IMR-90 (cell line): Measurements from ENCODE around the gene MCRS1. TPM values are rescaled to one million over a fixed set of nuclear protein-coding genes. Genes with fewer than 3 reads are reported as not detected.

Experiments
- ATAC-seq: fragments of 200-7000 bp; cut with Tn5 transposase; 2 replicates; pipeline ENCODE4 v1.9.1; 2020; ENCODE audit warnings: low read depth, mild to moderate bottlenecking, moderate library complexity
- BruUV-seq: library from RNA; stranded (reverse); fragments of 400-500 nt; replicated peaks from 2 replicates; lab custom pipeline; 2021; lab: Mats Ljungman, UMichigan
- CTCF ChIA-PET: fragments of 300-600 bp; formaldehyde crosslinking; extraction: SDS; loops from one replicate; lab custom pipeline; 2021; ENCODE audit warnings: antibody characterized with exemption; lab: Yijun Ruan, JAX
- POLR2A ChIA-PET: fragments of 300-600 bp; sonication (Branson Sonifier 250); formaldehyde crosslinking; loops from one replicate; lab custom pipeline; 2022; ENCODE audit warnings: antibody characterized with exemption; ENCODE audit not compliant: unreplicated experiment; lab: Charles Lee
- DNase-seq: peaks from one replicate; pipeline ENCODE4 v3.0.0; 2013
- H2AFZ ChIP-seq: replicated peaks from 2 replicates; pipeline ENCODE3; 2013; ENCODE audit warnings: low read length, mild to moderate bottlenecking; ENCODE audit not compliant: poor library complexity
- H2AK5ac ChIP-seq: 2 replicates; pipeline ENCODE4 v1.6.1; 2013; ENCODE audit warnings: low read depth, low read length, inconsistent platforms
- H2AK9ac ChIP-seq: replicated peaks from 2 replicates; pipeline ENCODE3; 2013; ENCODE audit warnings: mild to moderate bottlenecking, low read depth, low read length, moderate library complexity; ENCODE audit not compliant: poor library complexity
- H2BK120ac ChIP-seq: 2 replicates; pipeline ENCODE4 v1.6.1; 2013; ENCODE audit warnings: low read depth, low read length, inconsistent platforms
- H2BK15ac ChIP-seq: 3 replicates; pipeline ENCODE4 v1.6.1; 2013; ENCODE audit warnings: low read depth, low read length, inconsistent platforms
- H2BK20ac ChIP-seq: 2 replicates; pipeline ENCODE4 v1.6.1; 2013; ENCODE audit warnings: low read depth, mild to moderate bottlenecking, inconsistent platforms, low read length, moderate library complexity
- H2BK5ac ChIP-seq: 2 replicates; pipeline ENCODE4 v1.6.1; 2013; ENCODE audit warnings: mild to moderate bottlenecking, low read depth, low read length, inconsistent platforms; ENCODE audit not compliant: poor library complexity, severe bottlenecking
- H3K14ac ChIP-seq: replicated peaks from 2 replicates; pipeline ENCODE4 v1.6.1; 2013; ENCODE audit warnings: low read depth, low read length, inconsistent platforms
- H3K18ac ChIP-seq: 2 replicates; pipeline ENCODE4 v1.6.1; 2013; ENCODE audit warnings: low read depth, low read length, control low read depth
- H3K23ac ChIP-seq: 2 replicates; pipeline ENCODE4 v1.6.1; 2013; ENCODE audit warnings: low read depth, low read length, inconsistent platforms
- H3K27ac ChIP-seq: 2 replicates; pipeline ENCODE4 v1.5.1; 2013; ENCODE audit warnings: mild to moderate bottlenecking, control low read depth, low read length; ENCODE audit not compliant: insufficient read depth
- H3K27me3 ChIP-seq: 2 replicates; pipeline ENCODE4 v1.6.1; 2013; ENCODE audit warnings: low read length; ENCODE audit not compliant: control insufficient read depth, insufficient read depth
- H3K36me3 ChIP-seq: 2 replicates; pipeline ENCODE4 v1.6.1; 2013; ENCODE audit warnings: low read length, mixed read lengths; ENCODE audit not compliant: control insufficient read depth, insufficient read depth
- H3K4ac ChIP-seq: 2 replicates; pipeline ENCODE4 v1.6.1; 2013; ENCODE audit warnings: low read depth, low read length, inconsistent platforms
- H3K4me1 ChIP-seq: 2 replicates; pipeline ENCODE4 v1.6.1; 2013; ENCODE audit warnings: low read length, mixed read lengths; ENCODE audit not compliant: control insufficient read depth, insufficient read depth
- H3K4me2 ChIP-seq: 2 replicates; pipeline ENCODE4 v1.6.1; 2013; ENCODE audit warnings: low read depth, mild to moderate bottlenecking, control low read depth, low read length, moderate library complexity
- H3K4me3 ChIP-seq: 2 replicates; pipeline ENCODE4 v1.5.1; 2013; ENCODE audit warnings: low read depth, mild to moderate bottlenecking, control low read depth, low read length, moderate library complexity; ENCODE audit not compliant: insufficient read depth
- H3K56ac ChIP-seq: 2 replicates; pipeline ENCODE4 v1.6.1; 2013; ENCODE audit warnings: low read length, inconsistent platforms; ENCODE audit not compliant: insufficient read depth; ENCODE audit errors: extremely low read depth
- H3K79me1 ChIP-seq, 2 experiments: 2 replicates each; pipeline ENCODE4 v1.6.1; 2013; ENCODE audit warnings: low read length in 2 of 2, inconsistent platforms in 1 of 2, low read depth in 1 of 2
- H3K9ac ChIP-seq: 2 replicates; pipeline ENCODE4 v1.6.1; 2013; ENCODE audit warnings: low read depth, low read length, control low read depth
- H3K9me1 ChIP-seq: 2 replicates; pipeline ENCODE4 v1.6.1; 2013; ENCODE audit warnings: low read length, inconsistent platforms; ENCODE audit not compliant: insufficient read depth
- H3K9me3 ChIP-seq: 2 replicates; pipeline ENCODE4 v1.6.1; 2013; ENCODE audit warnings: low read length; ENCODE audit not compliant: control insufficient read depth, insufficient read depth
- H4K20me1 ChIP-seq: 2 replicates; pipeline ENCODE4 v1.6.1; 2013; ENCODE audit warnings: low read length, inconsistent platforms; ENCODE audit not compliant: insufficient read depth
- H4K5ac ChIP-seq: 2 replicates; pipeline ENCODE4 v1.6.1; 2013; ENCODE audit warnings: mild to moderate bottlenecking, low read depth, low read length, control low read depth
- H4K8ac ChIP-seq, 2 experiments: 2 replicates each; pipeline ENCODE4 v1.6.1; 2013; ENCODE audit warnings: low read depth in 2 of 2, low read length in 2 of 2, control low read depth in 1 of 2, inconsistent platforms in 1 of 2
- H4K91ac ChIP-seq: 2 replicates; pipeline ENCODE4 v1.6.1; 2013; ENCODE audit warnings: low read depth, low read length, inconsistent platforms; ENCODE audit not compliant: insufficient read depth
- CEBPB ChIP-seq: IDR thresholded peaks from 2 replicates; pipeline ENCODE4 v1.6.1; 2012; ENCODE audit warnings: low read depth, low read length, improper control_type of control experiment
- CHD1 ChIP-seq: IDR thresholded peaks from 2 replicates; pipeline ENCODE4 v1.6.1; 2012; ENCODE audit warnings: low read depth, low read length, improper control_type of control experiment
- CTCF ChIP-seq: conservative IDR thresholded peaks from 2 replicates; pipeline ENCODE4 v1.5.1; 2012; ENCODE audit warnings: mild to moderate bottlenecking, low read depth, low read length, improper control_type of control experiment
- FOS ChIP-seq: fragments of 150-350 bp; IDR thresholded peaks from 2 replicates; pipeline ENCODE4 v1.6.1; 2016; ENCODE audit warnings: low read depth, low read length
- NFE2L2 ChIP-seq: fragments of 150-350 bp; IDR thresholded peaks from 2 replicates; pipeline ENCODE4 v1.6.1; 2016; ENCODE audit warnings: low read depth, mild to moderate bottlenecking, low read length
- POLR2A ChIP-seq: IDR thresholded peaks from 2 replicates; pipeline ENCODE4 v1.6.1; 2012; ENCODE audit warnings: mild to moderate bottlenecking, low read depth, low read length
- RCOR1 ChIP-seq: IDR thresholded peaks from 2 replicates; pipeline ENCODE4 v1.6.1; 2012; ENCODE audit warnings: mild to moderate bottlenecking, low read length, improper control_type of control experiment; ENCODE audit not compliant: insufficient replicate concordance
- RFX5 ChIP-seq: IDR thresholded peaks from 2 replicates; pipeline ENCODE4 v1.8.0; 2012; ENCODE audit warnings: low read depth, mild to moderate bottlenecking, low read length, moderate library complexity
- SMC3 ChIP-seq: fragments of 150-350 bp; IDR thresholded peaks from 2 replicates; pipeline ENCODE4 v1.6.1; 2016; ENCODE audit warnings: low read depth, mild to moderate bottlenecking, antibody characterized with exemption, low read length, moderate library complexity
- WGBS, 2 experiments: methylation state at CpG; one replicate each; pipeline versions ENCODE4 v1.1.5 to v1.1.7; 2013; ENCODE audit warnings: missing lambda C conversion rate in 2 of 2; ENCODE audit not compliant: insufficient read length in 1 of 2; ENCODE audit errors: extremely low coverage in 2 of 2; 5-methylcytosine and 5-hydroxymethylcytosine counted together
- dilution Hi-C: fragments of 300-500 bp; cut with HindIII; formaldehyde crosslinking; loops from one replicate; pipeline ENCODE4 v1.14.3; 2018; ENCODE audit warnings: low sequenced_read_pairs; ENCODE audit not compliant: unreplicated experiment
- in situ Hi-C: fragments of 300-500 bp; cut with MboI; formaldehyde crosslinking; loops from 3 replicates; pipeline ENCODE4 v1.14.3; 2019; ENCODE audit warnings: low sequenced_read_pairs, inconsistent platforms, mixed read lengths
- intact Hi-C: fragments of 100-400 bp; cut with micrococcal nuclease; formaldehyde crosslinking; loops from 2 replicates; pipeline ENCODE4 v1.10.0; 2022
- polyA plus RNA-seq, 3 experiments: library from polyadenylated mRNA; depleted of rRNA; stranded (reverse); fragments of >200 nt; gene quantifications; 2 replicates each; pipeline ENCODE4 v1.2.3, GENCODE V29; 2012; ENCODE audit warnings: low replicate concordance in 1 of 3
- total RNA-seq: library from RNA; depleted of rRNA; stranded (reverse); fragments of >200 nt; gene quantifications from 2 replicates; pipeline ENCODE4 v1.2.3, GENCODE V29; 2012
- TF ChIP-seq, protein P1 (sequence below): fragments of 150-350 bp; IDR thresholded peaks from 2 replicates; pipeline ENCODE4 v1.6.1; 2017; ENCODE audit warnings: mild to moderate bottlenecking, antibody characterized with exemption, low read length, low read depth

Gene MCRS1
- total and polyA plus RNA-seq, 2 of the 4 experiments (the other 2 are of a cell fraction) = 72.9 to 73.2 TPM

DNA sequence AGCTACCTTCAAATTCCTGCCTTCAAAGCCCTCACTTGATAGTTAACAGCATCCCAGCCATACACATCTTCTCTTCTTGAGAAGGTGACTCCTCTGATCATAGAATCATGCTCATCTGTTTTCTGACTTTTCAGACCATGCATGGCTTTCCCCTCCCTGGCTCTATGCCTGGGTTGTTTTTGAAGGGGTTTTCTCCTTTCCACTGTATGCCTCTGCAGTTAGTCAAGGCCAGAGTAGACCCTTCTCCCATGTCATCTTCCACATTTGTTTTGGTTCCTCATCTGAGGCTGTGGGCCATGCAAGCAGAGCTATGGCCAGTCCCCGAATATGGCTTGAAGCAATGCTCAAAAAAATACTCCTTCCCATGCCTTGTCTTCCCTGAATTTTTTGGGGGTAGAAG lies 14.3 kb upstream of the MCRS1 start:
- dilution Hi-C loops = no loop called here
- intact Hi-C loops = loop anchor here (5.0 kb wide), 1 partner anchor 70 kb away; no protein-coding TSS in a partner anchor
- CTCF ChIA-PET = interaction anchor here (0.7 to 5.4 kb wide), 3 partner anchors 13 to 251 kb away, joined by 3 to 36 read pairs (median 8); no protein-coding TSS in a partner anchor
- no peak overlapping the region for H2AFZ ChIP-seq
- no peak overlapping the region for H3K27ac ChIP-seq
- in situ Hi-C loops = no loop called here
- H3K9me3 ChIP-seq = no peaks in the 10 kb centered on the region
- no peak for ATAC-seq
- no peaks in the 10 kb centered on the region for H3K27me3 ChIP-seq
- BruUV-seq = no TSS peak
- no peak for TF ChIP-seq FOS
- TF ChIP-seq, protein P1, sequence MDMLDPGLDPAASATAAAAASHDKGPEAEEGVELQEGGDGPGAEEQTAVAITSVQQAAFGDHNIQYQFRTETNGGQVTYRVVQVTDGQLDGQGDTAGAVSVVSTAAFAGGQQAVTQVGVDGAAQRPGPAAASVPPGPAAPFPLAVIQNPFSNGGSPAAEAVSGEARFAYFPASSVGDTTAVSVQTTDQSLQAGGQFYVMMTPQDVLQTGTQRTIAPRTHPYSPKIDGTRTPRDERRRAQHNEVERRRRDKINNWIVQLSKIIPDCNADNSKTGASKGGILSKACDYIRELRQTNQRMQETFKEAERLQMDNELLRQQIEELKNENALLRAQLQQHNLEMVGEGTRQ = no peak
- TF ChIP-seq CHD1 = no peak
- no peak for TF ChIP-seq NFE2L2
- TF ChIP-seq CTCF = no peak
- no peak for TF ChIP-seq RFX5
- no peak for TF ChIP-seq POLR2A
- no peak for TF ChIP-seq CEBPB
- TF ChIP-seq RCOR1 = no peak
- no peak for TF ChIP-seq SMC3
- peaks cover 4% of the 10 kb centered on the region for H3K36me3 ChIP-seq
- no peak overlapping the region for H3K14ac ChIP-seq
- H3K79me1 ChIP-seq = peaks cover 0 to 16% of the 10 kb centered on the region in 2 experiments; a peak in 3 of 4 replicates
- H4K8ac ChIP-seq = no peak overlapping the region
- H3K4ac ChIP-seq = no peak overlapping the region
- no peak overlapping the region for H2AK9ac ChIP-seq
- H3K4me1 ChIP-seq = peaks cover 2% of the 10 kb centered on the region; the same call in 1 of the 2 replicates
- WGBS, 2 experiments = no CpG with 5 or more reads among the region's 1 CpG
- H3K4me2 ChIP-seq = no peak overlapping the region
- H2AK5ac ChIP-seq = no peak overlapping the region
- no peak for DNase-seq
- H3K9me1 ChIP-seq = no peaks in the 10 kb centered on the region
- H2BK5ac ChIP-seq = no peak overlapping the region
- H4K91ac ChIP-seq = no peak overlapping the region
- H2BK20ac ChIP-seq = no peak overlapping the region
- H2BK15ac ChIP-seq = no peak overlapping the region
- POLR2A ChIA-PET = interaction anchor here (0.5 kb wide), 1 partner anchor 224 kb away, joined by 7 read pairs; no protein-coding TSS in a partner anchor
- H3K23ac ChIP-seq = no peak overlapping the region
- no peak overlapping the region for H3K9ac ChIP-seq
- no peak overlapping the region for H2BK120ac ChIP-seq
- no peak overlapping the region for H4K5ac ChIP-seq
- H3K18ac ChIP-seq = no peak overlapping the region
- peaks cover 9% of the 10 kb centered on the region for H4K20me1 ChIP-seq
- H3K4me3 ChIP-seq = no peak overlapping the region
- H3K56ac ChIP-seq = no peak overlapping the region
